SK-N-SH (cell line): ENCODE measurements around the gene SH3RF1. TPM values are rescaled to one million over a fixed set of nuclear protein-coding genes. Genes with fewer than 3 reads are reported as not detected.

Experiments
- CTCF ChIA-PET: fragments of 300-600, 350-600 bp; formaldehyde crosslinking; extraction: SDS; loops from one replicate; lab custom pipeline; 2021; lab: Yijun Ruan, JAX
- POLR2A ChIA-PET: fragments of 350-600 bp; sonication (Branson Sonifier 250); formaldehyde crosslinking; extraction: SDS; loops from one replicate; lab custom pipeline; 2020; ENCODE audit warnings: antibody characterized with exemption, inconsistent platforms; lab: Yijun Ruan, JAX
- DNase-seq: peaks from one replicate; pipeline ENCODE4 v3.0.0; 2012
- H2AFZ ChIP-seq: fragments of 200-600 bp; sonication (generic); 2 replicates; pipeline ENCODE4 v1.8.1; 2016; ENCODE audit warnings: antibody characterized with exemption, mild to moderate bottlenecking, low read depth
- H3F3A ChIP-seq: fragments of 200-600 bp; sonication (generic); replicated peaks from 2 replicates; pipeline ENCODE3; 2016; ENCODE audit warnings: antibody characterized with exemption, mild to moderate bottlenecking; ENCODE audit not compliant: insufficient read depth
- H3K27ac ChIP-seq, 2 experiments: fragments of 200-500 bp in 1 of 2; fragments of 200-600 bp in 1 of 2; sonication (Bioruptor generic) in 1 of 2; sonication (generic), shearing (Covaris generic) in 1 of 2; 2 replicates each; pipeline versions ENCODE4 v1.5.1 to v1.6.1; 2014 to 2016; ENCODE audit warnings: low read depth in 2 of 2, inconsistent platforms in 1 of 2, low read length in 1 of 2, mild to moderate bottlenecking in 1 of 2, mixed read lengths in 1 of 2
- H3K27me3 ChIP-seq: fragments of 200-600 bp; sonication (generic), shearing (Covaris generic); 2 replicates; pipeline ENCODE4 v1.6.1; 2016; ENCODE audit warnings: mixed run types; ENCODE audit not compliant: insufficient read depth
- H3K36me3 ChIP-seq, 2 experiments: fragments of 200-500 bp in 1 of 2; fragments of 200-600 bp in 1 of 2; sonication (Bioruptor generic) in 1 of 2; sonication (generic) in 1 of 2; replicated peaks in 1 of 2; 2 replicates each; pipeline versions ENCODE3 to v1.5.1; 2014 to 2016; ENCODE audit warnings: low read length in 1 of 2, mild to moderate bottlenecking in 1 of 2; ENCODE audit not compliant: insufficient read depth in 2 of 2, control insufficient read depth in 1 of 2
- H3K4me1 ChIP-seq, 2 experiments: fragments of 200-500 bp in 1 of 2; fragments of 200-600 bp in 1 of 2; sonication (Bioruptor generic) in 1 of 2; sonication (generic), shearing (Covaris generic) in 1 of 2; 2 replicates each; pipeline versions ENCODE4 v1.5.1 to v1.6.1; 2014 to 2016; ENCODE audit warnings: low read depth in 1 of 2, low read length in 1 of 2, mixed run types in 1 of 2; ENCODE audit not compliant: insufficient read depth in 2 of 2, control insufficient read depth in 1 of 2
- H3K4me2 ChIP-seq: fragments of 200-600 bp; sonication (generic), shearing (Covaris generic); 2 replicates; pipeline ENCODE4 v1.6.1; 2017; ENCODE audit warnings: mixed run types
- H3K4me3 ChIP-seq, 2 experiments: fragments of 200-500 bp in 1 of 2; fragments of 200-600 bp in 1 of 2; sonication (Bioruptor generic) in 1 of 2; sonication (generic), shearing (Covaris generic) in 1 of 2; 2 replicates each; pipeline versions ENCODE4 v1.5.1 to v1.8.1; 2014 to 2016; ENCODE audit warnings: low read depth in 2 of 2, inconsistent platforms in 1 of 2, low read length in 1 of 2, mild to moderate bottlenecking in 1 of 2, mixed read lengths in 1 of 2, moderate library complexity in 1 of 2
- H3K79me2 ChIP-seq: fragments of 200-600 bp; sonication (generic); 2 replicates; pipeline ENCODE4 v1.8.1; 2017; ENCODE audit warnings: mild to moderate bottlenecking; ENCODE audit not compliant: insufficient read depth
- H3K9ac ChIP-seq: fragments of 200-600 bp; sonication (generic); 2 replicates; pipeline ENCODE4 v1.6.1; 2017; ENCODE audit warnings: mixed run types
- H3K9me2 ChIP-seq: fragments of 200-600 bp; sonication (generic); 2 replicates; pipeline ENCODE4 v1.6.1; 2017; ENCODE audit warnings: mixed run types
- H3K9me3 ChIP-seq: fragments of 200-600 bp; sonication (generic); 2 replicates; pipeline ENCODE4 v1.6.1; 2017; ENCODE audit warnings: mixed run types, mild to moderate bottlenecking, moderate library complexity
- H4K20me1 ChIP-seq: fragments of 200-600 bp; sonication (generic); 2 replicates; pipeline ENCODE4 v1.6.1; 2017; ENCODE audit warnings: mild to moderate bottlenecking, mixed run types; ENCODE audit not compliant: insufficient read depth
- CHD2 ChIP-seq: fragments of 150-350 bp; IDR thresholded peaks from 2 replicates; pipeline ENCODE4 v1.6.1; 2018; ENCODE audit warnings: low read length; ENCODE audit not compliant: partially characterized antibody
- ELF1 ChIP-seq: IDR thresholded peaks from 2 replicates; pipeline ENCODE4 v1.4.0; 2012
- EP300 ChIP-seq, 2 experiments: IDR thresholded peaks; 2 replicates each; pipeline versions ENCODE4 v1.4.0 to v1.6.1; 2012; ENCODE audit warnings: borderline replicate concordance in 1 of 2, low read depth in 1 of 2, low read length in 1 of 2
- FOSL2 ChIP-seq: IDR thresholded peaks from 2 replicates; pipeline ENCODE4 v1.4.0; 2012; ENCODE audit warnings: low read depth, mild to moderate bottlenecking, moderate library complexity, borderline replicate concordance
- GATA2 ChIP-seq: sonication (generic); formaldehyde crosslinking; IDR thresholded peaks from 2 replicates; pipeline ENCODE4 v1.5.0; 2020; ENCODE audit warnings: mild to moderate bottlenecking, missing genetic modification reagents
- JUND ChIP-seq: IDR thresholded peaks from 2 replicates; pipeline ENCODE4 v1.4.0; 2012
- MEF2A ChIP-seq: IDR thresholded peaks from 2 replicates; pipeline ENCODE4 v1.4.0; 2012; ENCODE audit warnings: low read depth, borderline replicate concordance
- RCOR1 ChIP-seq: fragments of 150-350 bp; IDR thresholded peaks from 2 replicates; pipeline ENCODE4 v1.6.1; 2017; ENCODE audit warnings: antibody characterized with exemption, low read length
- TCF12 ChIP-seq: IDR thresholded peaks from 2 replicates; pipeline ENCODE4 v1.4.0; 2012
- WGBS: methylation state at CpG from one replicate; pipeline ENCODE4 v1.1.6; 2017; ENCODE audit warnings: low lambda C conversion rate; 5-methylcytosine and 5-hydroxymethylcytosine counted together
- polyA plus RNA-seq, 3 experiments: library from polyadenylated mRNA; depleted of rRNA; stranded (reverse); fragments of >200 nt; gene quantifications; 2 replicates each; pipeline ENCODE4 v1.2.3, GENCODE V29; 2012
- TF ChIP-seq, protein P1 (sequence below): IDR thresholded peaks from 2 replicates; pipeline ENCODE4 v1.4.0; 2012; ENCODE audit warnings: low read depth
- TF ChIP-seq, protein P2 (sequence below): fragments of 150-350 bp; IDR thresholded peaks from 2 replicates; pipeline ENCODE4 v1.6.1; 2017; ENCODE audit warnings: antibody characterized with exemption, low read length, low read depth, borderline replicate concordance
- TF ChIP-seq, protein P3 (sequence below): IDR thresholded peaks from 2 replicates; pipeline ENCODE4 v1.6.1; 2012; ENCODE audit warnings: mild to moderate bottlenecking, low read depth, low read length, moderate library complexity
- TF ChIP-seq, protein P4 (sequence below): IDR thresholded peaks from 2 replicates; pipeline ENCODE4; 2012

SH3RF1 gene
- polyA plus RNA-seq, 1 of the 3 experiments (the other 2 are of a cell fraction) = 22.0 TPM

DNA sequence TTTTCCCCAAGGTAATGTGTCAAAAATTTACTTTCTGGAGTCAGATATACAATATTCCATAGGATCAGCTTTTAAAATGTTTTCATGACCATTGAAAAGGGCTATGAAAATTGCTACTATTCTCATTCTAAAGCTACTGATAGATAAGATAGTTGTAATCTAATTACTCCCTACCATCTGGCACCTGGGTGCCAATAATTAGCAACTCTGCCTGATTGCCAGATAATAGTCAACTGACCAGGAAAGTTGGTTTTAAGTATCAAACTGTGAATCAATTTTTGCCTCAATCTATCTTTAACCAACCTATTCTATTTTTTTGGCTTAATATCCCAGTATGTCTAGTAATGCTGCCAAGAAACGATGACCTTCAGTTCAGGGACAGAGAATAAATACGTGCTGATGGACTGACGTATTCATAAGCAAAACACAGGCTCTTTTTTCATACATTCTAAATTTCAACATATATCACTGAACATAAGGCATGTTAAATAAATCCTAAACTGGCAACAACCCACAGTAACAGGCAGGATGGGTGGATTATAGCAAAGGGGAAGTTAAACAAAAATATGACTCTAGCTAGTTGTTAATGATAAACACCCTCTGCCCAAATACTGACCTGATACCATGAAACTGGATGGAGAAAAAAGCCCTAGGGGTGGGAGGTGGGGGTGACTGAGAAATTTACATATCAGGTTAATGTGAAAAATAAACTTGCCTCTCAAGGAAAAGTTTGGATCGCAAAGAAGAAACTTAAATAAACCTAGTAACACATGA, 18.2 kb downstream of the SH3RF1 start:
- Histone ChIP-seq H3K79me2 (peaks cover 99% of the 10 kb centered on the region), H4K20me1 (peaks cover 80% of the 10 kb centered on the region), H3K4me1 (peaks cover 35 to 62% of the 10 kb centered on the region in 2 experiments)
- WGBS = 67% methylated on average over 4 of the region's 4 CpGs
- TF ChIP-seq, protein P1, sequence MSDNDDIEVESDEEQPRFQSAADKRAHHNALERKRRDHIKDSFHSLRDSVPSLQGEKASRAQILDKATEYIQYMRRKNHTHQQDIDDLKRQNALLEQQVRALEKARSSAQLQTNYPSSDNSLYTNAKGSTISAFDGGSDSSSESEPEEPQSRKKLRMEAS = no peak
- 0 out of 2 replicates have a peak, but pooled peaks have one; percentile 17 for TF ChIP-seq RCOR1
- TF ChIP-seq, protein P2, sequence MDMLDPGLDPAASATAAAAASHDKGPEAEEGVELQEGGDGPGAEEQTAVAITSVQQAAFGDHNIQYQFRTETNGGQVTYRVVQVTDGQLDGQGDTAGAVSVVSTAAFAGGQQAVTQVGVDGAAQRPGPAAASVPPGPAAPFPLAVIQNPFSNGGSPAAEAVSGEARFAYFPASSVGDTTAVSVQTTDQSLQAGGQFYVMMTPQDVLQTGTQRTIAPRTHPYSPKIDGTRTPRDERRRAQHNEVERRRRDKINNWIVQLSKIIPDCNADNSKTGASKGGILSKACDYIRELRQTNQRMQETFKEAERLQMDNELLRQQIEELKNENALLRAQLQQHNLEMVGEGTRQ = no peak
- peak in 1 of 2 experiments; percentile 41; a peak in 1 of 4 replicates for TF ChIP-seq EP300 (IDR thresholded peaks at IDR 0.05; ENCODE audit: borderline replicate concordance in 1 of 2, low read depth in 1 of 2, low read length in 1 of 2)
- no peak for TF ChIP-seq MEF2A
- TF ChIP-seq, protein P3, sequence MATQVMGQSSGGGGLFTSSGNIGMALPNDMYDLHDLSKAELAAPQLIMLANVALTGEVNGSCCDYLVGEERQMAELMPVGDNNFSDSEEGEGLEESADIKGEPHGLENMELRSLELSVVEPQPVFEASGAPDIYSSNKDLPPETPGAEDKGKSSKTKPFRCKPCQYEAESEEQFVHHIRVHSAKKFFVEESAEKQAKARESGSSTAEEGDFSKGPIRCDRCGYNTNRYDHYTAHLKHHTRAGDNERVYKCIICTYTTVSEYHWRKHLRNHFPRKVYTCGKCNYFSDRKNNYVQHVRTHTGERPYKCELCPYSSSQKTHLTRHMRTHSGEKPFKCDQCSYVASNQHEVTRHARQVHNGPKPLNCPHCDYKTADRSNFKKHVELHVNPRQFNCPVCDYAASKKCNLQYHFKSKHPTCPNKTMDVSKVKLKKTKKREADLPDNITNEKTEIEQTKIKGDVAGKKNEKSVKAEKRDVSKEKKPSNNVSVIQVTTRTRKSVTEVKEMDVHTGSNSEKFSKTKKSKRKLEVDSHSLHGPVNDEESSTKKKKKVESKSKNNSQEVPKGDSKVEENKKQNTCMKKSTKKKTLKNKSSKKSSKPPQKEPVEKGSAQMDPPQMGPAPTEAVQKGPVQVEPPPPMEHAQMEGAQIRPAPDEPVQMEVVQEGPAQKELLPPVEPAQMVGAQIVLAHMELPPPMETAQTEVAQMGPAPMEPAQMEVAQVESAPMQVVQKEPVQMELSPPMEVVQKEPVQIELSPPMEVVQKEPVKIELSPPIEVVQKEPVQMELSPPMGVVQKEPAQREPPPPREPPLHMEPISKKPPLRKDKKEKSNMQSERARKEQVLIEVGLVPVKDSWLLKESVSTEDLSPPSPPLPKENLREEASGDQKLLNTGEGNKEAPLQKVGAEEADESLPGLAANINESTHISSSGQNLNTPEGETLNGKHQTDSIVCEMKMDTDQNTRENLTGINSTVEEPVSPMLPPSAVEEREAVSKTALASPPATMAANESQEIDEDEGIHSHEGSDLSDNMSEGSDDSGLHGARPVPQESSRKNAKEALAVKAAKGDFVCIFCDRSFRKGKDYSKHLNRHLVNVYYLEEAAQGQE = no peak
- TF ChIP-seq ELF1 = no peak
- TF ChIP-seq CHD2 = no peak
- peak; percentile 77 for TF ChIP-seq GATA2 (CRISPR knock-in tag)
- no peak for TF ChIP-seq TCF12
- TF ChIP-seq JUND = no peak
- TF ChIP-seq FOSL2 = no peak
- TF ChIP-seq, protein P4, sequence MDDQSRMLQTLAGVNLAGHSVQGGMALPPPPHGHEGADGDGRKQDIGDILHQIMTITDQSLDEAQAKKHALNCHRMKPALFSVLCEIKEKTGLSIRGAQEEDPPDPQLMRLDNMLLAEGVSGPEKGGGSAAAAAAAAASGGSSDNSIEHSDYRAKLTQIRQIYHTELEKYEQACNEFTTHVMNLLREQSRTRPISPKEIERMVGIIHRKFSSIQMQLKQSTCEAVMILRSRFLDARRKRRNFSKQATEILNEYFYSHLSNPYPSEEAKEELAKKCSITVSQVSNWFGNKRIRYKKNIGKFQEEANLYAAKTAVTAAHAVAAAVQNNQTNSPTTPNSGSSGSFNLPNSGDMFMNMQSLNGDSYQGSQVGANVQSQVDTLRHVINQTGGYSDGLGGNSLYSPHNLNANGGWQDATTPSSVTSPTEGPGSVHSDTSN = no peak
- TF ChIP-seq, all 33 proteins: peak for 3
- H3F3A ChIP-seq = peaks cover 55% of the 10 kb centered on the region
- peak overlapping the region; percentile 56 for H3K4me2 ChIP-seq
- H3K27me3 ChIP-seq = no peaks in the 10 kb centered on the region
- CTCF ChIA-PET = interaction anchor here (1.3 to 2.5 kb wide), 3 partner anchors 18 to 224 kb away, joined by 3 to 7 read pairs (median 3); no protein-coding TSS in a partner anchor
- peak overlapping the region in 1 of 2 experiments; percentile 91; a peak in 3 of 4 replicates for H3K27ac ChIP-seq
- no peak overlapping the region for H3K9ac ChIP-seq
- no peak for DNase-seq
- H3K36me3 ChIP-seq = peaks cover 0 to 9% of the 10 kb centered on the region in 2 experiments
- POLR2A ChIA-PET = interaction anchor here (0.6 kb wide), 1 partner anchor 22 kb away, joined by 3 read pairs; no protein-coding TSS in a partner anchor
- H3K9me2 ChIP-seq = no peaks in the 10 kb centered on the region
- H3K4me3 ChIP-seq = no peak overlapping the region
- no peak overlapping the region for H2AFZ ChIP-seq
- H3K9me3 ChIP-seq = no peaks in the 10 kb centered on the region
